NCI-H1417 treated with DMSO at 0.1 percent for 48 hours (cell line): ENCODE data around the gene C17orf100.
"Not testable (repeated sequence)": the region's sequence is repeated elsewhere in the genome, so short reads cannot be mapped to it uniquely, and the experiment has no call there.

Experiments used
- DNase-seq: peaks from one replicate; lab custom pipeline; 2025; lab: John Stamatoyannopoulos, UW

C17orf100 gene

DNA sequence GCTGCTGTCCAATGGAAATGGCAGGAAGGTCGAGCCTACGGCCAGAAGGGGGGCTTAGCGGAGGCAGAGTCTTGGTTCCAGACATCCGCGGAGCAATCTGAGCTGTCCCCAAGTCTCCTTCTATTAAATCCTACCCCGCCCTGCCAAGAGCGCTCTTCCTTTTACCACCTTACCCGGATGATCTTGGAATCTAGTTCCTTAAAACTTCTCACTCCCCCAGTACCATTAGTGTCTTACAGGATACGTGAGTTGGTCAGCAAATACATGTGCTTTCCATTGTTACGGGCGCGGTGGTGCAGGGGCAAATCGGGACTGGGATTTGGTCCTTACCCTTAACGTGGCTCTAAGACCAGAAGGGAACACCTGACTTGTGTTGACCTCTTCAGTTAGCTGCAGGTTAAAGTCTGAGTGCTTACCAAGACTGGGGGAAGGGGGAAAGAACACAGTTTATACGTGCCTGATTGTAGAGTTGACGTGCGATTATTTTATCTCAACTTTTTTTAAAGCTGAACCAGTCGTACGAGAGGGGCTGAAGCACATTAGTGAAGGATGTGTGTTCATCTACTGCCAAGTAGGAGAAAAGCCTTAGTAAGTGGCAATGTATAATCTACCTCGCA is 10.2 kb upstream of the C17orf100 start:
- no peak for DNase-seq

DNA sequence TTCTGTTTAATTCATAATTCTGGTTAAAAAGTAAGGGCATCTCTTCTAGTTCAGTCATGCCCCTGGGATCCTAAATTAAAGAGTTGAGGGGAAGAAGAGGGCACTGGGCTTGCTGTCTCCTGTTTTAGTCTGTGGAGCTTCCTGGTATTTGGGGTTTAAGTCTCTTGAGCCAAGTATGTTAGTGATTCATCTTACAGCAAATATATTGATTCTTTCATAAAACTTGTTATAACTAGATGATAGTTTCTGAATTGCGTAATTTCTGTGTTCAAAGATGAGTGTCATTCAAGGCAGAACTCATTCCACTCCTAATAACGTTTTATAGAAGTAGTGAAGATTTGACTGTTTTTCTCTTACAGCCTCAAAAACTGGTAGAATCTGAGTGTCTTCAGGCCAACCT is 9.0 kb upstream of the C17orf100 start:
- DNase-seq: no peak

DNA sequence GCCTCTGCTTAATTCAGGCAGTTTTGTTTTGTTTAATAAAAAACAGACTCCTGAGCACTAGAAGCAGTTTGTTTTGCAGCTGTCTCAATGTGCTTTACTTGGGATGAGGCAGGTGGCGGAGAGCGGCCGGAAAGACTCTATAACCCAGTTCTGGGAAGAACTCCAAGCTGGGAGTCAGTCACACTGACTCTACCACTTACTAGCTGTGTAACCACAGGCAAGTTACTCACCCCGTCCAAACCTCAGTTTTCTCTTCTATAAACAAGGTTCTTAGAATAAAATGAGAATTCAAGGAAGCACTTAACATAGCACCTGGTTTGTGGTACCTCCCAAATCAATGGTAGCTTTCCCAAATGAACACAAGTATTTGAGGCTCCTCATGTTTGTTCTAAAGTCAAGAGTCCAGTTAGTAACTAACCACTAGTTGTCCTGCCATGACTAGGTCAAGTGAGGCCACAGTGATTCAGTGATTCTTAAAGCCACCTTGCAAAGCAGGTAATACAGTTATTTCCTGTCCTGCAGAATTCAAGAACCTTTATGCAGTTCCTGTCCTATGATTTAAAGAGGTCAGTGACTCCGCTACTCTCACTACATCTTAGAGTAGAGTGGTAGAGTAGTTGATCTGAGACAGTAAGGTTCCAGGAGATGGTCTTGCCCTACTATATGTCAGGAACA is 8.0 kb upstream of the C17orf100 start:
- DNase-seq: no peak

DNA sequence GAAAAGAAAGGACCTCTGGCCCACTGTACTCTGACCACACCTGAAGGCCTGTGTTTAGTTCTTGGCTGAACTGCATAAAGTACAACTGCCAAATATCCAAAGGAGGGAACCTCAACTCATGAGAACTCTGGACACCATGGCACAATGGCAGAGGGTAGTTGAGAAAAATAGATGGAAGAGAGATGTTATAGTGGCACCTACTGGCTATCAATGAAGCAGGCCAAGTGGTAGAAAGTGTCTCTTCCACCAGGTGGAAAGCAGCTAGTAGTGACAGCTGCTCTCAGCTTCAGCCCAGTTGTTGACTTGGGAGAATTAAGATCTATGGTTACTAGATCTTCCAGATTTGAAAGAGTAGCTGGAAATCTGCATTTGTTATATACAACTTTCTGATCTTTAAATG is 3.4 kb upstream of the C17orf100 start:
- DNase-seq: no peak

DNA sequence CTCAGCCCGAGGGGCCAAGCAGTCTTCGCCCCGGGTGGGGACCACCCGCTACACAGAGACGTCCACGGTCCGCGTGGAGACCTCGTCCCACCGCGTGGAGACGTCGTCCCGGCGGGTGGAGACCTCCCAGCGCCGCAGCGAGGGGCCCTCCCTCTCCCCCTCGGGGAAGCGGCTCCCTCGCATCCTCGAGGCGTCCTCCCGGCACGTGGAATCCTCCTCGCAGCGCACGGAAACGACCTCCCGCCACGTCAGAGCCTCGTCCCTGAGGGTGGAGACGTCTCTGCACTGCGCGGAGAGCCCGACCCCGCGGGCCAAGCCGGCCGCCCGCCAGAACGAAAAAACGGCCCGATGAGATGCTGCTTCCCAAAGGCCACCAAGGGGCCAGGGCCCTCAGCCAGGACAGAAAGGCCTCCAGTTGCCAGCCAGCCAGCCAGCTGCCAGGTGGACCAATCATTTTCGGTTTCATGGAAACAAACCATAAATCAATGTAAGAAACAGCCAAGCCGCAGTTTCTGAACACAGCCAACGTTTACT is 424 bp downstream of the C17orf100 start:
- DNase-seq: no peak

DNA sequence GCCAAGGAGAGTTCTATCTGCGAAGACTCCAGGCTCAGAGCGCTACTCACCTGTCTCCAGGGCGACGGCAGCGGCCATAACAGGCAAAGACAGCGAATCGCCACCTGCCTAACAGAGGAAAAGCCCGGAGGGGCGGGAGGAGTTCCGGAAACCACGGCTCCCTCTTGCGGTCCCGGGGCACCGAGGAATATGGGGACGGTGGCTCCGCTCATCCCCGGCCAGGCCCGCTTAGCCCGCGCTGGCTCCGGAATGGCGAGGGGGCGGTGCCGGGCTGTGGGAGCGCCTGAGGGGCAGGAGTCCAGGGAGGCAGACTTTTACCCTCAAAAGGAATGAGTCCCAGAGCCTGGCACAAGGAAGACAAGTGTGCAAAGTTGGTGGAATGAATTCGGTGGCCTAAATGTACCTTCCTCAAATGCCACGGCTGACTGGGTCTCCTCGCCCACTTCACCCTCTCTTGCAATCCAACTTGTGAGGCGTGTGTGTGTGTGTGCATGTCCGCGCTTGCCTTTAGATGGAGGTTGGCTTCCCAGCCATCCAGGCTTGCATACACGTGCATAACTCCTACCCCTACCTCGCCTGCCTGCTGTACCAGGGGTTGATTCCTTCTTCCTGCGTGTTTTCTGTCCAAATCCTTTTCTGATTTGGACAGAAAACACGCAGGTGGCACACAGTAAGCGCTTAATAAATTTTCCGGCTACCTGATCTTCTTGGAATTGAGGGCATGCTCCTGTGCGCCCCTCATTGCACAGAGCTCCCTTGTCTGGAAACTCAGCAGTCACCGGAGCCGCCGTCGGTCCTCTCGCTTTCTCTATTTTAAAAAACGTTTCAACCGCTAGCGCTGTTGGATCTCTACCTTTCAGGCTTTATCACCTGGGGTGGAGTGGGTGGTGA is 3.5 kb downstream of the C17orf100 start:
- DNase-seq: no peak

DNA sequence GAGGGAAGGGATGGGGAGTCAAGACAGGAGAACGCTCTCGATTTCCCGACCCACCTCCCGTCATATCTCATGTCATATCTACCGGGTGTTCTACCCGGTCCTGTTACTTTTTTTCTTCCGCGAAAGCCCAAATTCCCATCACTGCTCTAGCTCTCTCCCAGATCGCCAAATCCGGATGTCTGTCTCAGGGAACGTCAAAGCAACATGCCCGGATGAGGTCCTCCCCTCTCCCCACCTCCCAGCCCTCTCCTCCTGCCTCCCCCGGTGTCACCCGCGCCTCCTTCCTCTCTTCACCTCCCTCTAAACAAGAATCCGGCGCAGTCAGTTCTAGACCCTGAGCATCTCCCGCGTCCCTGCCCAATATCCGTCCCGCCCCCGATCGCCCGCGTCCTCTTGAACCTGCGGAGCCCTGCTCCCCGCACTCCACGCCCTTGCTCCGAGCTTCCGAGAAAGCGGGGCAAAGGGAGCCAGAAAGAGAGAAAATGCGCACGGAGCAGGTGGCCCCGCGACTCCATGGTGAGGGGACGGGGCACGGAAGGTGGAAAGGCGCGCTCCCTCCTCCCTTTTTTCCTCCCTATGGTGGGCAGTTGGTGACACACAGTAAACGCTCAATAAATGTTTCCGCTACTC is 4.3 kb downstream of the C17orf100 start:
- not testable (repeated sequence) for DNase-seq

DNA sequence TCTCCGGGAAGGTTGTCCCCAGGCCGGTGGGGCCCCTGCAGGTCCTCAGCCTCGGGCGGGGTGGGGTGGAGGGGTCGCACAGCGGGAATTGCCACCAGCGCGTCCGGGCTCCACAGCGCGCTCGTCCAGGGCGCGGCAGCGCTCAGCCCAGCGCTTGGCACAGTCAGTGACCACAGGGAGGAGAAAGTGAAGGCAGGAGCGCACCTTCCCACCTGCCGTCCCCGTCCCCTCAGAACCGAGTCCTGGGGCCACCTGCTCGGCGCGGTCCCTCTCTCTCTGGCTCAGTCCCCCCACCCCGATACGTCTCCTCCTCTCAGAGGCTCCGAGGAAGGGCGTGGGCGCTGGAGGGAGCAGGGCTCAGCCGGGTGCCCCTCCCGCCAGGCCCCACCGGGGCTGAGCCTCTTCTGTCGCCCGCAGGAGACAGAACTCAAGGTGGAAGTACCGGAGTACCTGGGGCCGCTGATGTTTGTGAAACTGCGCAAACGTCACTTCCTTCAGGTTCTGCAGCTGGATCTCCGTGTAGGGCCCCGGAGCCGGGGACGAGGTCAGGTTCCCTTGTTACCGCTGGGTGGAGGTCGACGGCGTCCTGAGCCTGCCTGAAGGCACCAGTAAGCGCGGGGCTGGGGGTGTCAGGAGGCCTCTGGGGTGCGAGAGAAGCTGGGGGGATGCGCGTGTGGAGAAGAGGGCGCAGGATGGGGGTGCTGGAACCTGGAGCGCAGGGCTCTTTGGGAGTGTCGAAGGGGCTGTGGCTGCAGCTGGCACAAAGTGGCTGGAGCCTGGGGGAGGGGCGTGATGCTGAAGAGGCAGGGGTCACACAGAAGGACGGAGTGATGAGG is 5.5 kb downstream of the C17orf100 start:
- not testable (repeated sequence) for DNase-seq

DNA sequence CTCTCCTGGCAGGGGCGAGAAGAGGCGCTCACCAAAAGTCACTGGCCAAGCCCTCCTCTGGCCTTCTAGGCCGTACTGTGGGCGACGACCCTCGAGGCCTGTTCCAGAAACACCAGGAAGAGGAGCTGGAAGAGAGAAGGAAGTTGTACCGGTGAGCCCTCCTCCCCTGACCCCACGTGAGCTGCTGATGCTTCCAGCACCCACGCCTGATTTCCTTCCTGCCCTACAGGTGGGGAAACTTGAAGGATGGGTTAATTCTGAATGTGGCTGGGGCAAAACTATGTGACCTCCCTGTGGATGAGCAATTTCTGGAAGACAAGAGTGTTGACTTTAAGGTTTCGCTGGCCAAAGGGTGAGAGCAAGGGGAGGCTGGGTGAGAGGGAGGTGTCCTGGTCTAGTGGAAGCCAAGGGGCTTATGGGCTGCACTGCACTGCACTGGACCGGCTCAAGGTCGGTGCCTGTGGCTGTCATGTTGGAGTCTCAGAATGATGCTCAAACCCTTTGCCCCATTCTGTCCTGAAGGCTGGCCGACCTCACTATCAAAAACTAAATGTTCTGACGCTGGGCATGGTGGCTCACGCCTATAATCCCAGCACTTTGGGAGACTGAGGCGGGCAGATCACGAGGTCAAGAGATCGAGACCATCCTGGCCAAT is 6.2 kb downstream of the C17orf100 start:
- no peak for DNase-seq

DNA sequence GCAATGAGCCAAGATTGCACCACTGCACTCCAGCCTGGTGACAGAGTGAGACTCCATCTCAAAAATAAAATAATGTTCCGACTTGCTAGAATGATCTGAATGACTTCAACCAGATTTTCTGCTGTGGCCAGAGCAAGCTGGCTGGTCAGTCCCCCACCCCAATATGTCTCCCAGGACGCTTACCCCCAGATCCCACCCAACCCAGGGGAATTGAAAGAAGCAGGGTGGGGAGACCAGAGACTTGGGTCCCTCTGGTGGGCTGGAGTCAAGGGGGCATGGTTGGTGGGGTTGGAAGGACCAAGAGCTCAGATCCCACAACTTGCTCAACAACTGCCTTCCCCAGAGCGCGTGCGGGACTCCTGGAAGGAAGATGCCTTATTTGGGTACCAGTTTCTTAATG is 6.8 kb downstream of the C17orf100 start:
- DNase-seq: not testable (repeated sequence)

DNA sequence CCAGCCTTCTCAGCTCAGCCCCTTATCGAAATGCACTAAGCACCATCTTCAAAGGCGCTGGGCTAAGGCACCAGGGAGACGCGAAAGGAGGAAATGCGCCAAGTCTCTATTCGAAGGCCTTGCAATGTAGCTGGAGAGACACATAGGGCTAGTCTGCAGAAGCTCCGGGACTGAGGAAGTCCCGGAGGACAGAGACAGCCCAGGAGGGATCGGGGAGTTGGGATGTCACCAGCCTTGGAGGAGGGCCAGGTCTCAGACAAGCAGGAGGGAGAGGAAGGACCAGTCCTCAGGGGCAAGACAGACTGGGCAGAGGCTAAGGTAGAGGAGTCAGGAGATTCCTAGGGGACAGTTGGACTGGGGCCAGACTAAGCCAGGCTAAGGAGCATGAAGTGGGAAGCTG is 8.5 kb downstream of the C17orf100 start:
- DNase-seq: no peak

DNA sequence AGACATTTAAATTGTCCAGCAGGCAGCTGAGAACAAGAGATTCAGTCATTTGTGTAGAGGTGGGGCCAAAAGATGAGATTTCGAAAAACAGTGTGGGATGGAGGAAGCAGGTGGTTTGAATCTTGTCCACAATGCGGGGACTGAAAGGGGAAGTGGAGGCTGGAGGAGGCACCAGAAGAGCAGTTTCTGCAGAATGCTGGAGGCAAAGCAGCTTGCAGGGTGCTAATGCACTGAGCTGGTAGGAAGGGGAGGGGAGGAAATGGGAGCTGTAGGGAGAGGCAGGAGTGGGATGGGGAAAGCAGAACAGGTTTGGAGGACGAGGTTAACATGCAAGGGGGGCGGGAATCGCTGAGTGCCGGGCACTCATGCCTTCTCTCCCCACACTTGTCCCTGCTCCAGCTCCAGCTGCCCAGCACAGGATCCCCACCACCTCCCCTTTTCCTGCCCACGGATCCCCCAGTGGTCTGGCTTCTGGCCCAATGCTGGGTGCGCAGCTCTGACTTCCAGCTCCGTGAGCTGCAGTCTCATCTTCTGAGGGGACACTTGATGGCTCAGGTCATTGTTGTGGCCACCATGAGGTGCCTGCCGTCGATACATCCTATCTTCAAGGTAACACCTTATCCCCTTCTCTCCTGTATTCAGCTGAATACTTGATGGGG is 9.4 kb downstream of the C17orf100 start:
- DNase-seq: no peak

DNA sequence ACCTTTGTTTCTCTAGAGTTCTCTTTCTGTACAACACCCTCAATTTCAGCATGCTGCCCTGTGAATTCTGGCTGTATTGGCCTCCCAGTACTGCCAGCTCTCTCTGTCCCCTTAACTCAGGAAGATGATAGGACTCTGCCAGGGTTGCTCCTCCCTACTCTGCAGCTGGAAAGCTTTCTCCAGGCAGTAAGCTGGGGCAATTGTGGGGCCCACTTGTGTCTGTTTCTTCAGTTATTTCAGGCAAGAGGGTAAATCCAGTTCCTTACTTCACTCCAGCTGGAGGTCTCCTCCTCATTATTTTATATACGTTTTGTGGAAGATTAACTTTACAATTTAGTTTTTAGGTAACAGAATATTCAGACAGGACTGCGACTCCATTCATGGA is 9.9 kb downstream of the C17orf100 start:
- DNase-seq: no peak

DNA sequence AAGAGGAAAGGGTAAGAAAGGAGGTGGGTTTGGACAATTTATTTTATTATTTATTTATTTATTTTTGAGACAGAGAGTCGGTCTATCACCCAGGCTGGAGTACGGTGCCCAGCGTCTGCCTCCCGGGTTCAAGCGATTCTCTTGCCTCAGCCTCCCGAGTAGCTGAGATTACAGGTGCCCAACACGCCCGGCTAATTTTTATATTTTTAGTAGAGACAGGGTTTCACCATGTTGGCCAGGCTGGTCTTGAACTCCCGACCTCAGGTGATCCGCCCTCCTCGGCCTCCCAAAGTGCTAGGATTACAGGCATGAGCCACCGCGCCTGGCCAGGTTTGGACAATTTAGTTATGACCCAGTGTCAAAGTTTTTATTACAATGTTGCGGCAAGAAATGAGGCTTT is 11.6 kb downstream of the C17orf100 start:
- not testable (repeated sequence) for DNase-seq

DNA sequence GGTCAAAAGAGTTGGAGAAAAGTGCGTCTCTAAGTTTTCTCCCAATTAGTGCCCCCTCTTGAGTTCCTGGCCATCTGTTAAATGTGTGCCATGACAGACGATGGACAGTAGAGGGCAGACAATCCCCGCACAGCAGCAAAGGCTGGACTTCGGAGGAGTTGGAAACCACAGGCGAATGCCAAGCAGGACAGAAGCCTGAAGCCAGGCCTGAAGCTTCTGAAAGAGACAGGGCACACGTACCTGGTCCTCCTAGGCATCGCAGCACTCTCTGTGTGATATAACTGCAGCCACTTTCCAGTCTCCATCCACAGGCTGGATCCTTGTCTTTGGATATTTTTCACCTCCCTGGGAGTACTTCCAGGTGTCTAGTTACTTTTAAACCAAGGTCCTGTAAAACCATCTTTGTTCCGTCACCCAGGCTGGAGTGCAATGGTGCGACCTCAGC is 14.5 kb downstream of the C17orf100 start:
- DNase-seq: no peak

DNA sequence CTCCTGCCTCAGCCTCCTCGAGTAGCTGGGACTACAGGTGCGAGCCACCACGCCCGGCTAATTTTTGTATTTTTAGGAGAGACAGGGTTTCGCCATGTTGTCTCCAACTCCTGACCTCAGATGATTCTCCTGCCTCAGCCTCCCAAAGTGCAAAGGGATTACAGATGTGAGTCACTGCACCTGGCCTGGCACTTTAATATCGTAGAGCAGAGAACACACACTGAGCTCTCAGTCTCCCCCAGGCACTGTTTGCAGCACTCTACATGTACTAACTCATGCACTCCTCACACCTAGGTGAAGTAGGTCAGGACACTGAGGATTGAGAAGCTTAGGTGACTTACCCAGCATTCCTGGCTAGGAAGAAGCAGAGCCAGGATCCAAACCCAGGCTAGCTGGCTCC is 15.0 kb downstream of the C17orf100 start:
- no peak for DNase-seq

DNA sequence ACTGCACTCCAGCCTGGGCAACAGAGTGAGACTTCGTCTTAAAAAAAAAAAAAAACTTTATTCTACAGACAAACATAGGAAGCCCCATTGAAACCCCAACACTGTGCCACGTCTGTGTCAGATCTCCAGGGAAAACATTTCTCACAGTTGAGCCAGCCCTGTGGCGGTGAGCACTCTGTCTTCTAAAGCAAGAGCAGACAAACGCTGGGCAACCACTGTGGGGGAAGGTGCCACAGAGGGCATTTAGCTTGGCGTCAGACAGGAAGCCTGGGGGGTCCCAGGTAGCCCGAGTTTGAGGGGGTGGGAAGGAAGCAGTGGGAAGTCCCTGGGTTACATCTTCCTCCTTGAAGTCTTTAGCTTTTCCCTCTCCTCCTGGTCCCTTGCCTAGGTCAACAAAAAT is 16.0 kb downstream of the C17orf100 start:
- DNase-seq: no peak

DNA sequence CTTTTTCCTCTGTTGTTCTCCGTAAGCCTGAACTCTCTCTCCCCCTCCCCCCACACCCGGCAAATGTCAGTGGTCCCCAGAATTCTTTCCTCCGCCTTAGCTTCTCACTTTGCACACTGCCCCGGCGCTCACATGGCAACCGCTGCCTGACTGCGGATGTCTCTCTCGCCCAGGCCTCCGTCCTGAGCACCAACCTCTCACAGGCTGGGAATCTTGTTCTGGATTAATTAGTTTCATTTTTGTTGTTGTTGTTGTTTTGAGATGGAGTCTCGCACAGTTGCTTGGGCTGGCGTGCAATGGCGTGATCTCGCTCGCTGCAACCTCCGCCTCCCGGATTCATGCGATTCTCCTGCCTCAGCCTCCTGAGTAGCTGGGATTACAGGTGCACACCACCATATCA is 16.7 kb downstream of the C17orf100 start:
- DNase-seq: no peak

DNA sequence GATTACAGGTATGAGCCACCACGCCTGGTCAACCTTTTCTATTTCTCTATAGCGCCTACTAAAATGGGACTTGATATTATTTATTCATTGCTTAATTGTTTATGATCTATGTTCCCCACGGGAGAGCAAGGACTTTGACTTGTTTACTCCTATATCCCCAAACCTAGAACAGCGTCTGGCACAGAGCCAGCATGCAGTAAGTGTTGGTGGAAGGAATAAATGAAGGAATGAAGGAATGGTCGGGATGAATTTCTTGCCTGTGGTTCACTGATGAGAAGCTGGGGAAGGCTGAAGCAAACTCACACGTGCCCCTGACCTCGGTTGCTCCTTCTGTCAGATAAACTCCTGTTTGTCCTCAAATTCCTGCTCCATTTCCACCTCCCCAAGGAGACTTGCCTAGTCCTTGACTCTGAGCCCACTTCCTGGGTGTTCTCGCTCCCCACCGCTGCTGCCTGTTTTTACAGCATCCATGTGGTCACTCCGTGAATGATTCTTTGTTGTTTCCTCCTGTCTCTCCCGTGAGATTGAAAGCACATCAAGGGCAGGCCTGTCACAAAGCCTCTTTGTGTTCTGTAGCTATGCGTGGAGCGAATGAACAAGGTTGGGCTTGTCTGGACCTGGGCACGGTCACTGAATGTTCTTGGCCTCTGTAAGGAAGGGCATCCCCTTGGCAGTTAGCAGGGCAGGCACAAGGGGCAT is 17.3 kb downstream of the C17orf100 start:
- no peak for DNase-seq
